Measurements from ENCODE around the gene HDHD5.

The HDHD5 gene

DNA sequence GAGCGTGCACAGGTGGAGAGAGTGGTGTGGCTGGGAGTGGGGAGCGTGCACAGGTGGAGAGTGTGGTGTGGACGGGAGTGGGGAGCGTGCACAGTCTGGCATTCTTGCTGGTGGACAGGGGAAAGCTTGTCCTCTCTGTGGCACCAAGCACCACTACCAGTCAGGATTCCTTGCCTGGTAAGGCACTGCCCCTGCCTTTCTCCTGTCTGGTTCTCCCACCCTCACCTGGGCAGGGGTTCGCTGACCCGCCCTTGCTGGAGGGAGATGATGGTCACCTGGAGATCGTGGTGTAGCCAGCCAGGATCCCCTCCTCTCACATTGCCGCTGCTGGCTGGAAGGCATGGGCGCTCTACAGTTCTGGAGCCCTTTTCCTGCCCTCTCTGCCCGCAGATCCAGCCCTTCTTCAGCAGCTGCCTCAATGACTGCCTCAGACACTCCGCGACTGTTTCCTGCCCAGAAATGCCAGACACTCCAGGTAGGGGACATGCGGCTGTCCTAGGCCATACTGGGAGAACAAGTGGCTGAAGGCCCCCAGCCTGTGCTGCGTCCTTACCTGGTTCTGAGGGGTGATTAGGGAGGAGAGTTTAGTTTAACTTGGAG is 54.6 kb downstream of the HDHD5 start:
- TF ChIP-seq ZBTB7A (IDR thresholded peaks at IDR 0.05; ENCODE audit: low read depth) (no peak), TAF1 (IDR thresholded peaks at IDR 0.05; ENCODE audit: low read depth) (no peak), EP300 (IDR thresholded peaks at IDR 0.05; ENCODE audit: borderline replicate concordance) (no peak), RAD21 (IDR thresholded peaks at IDR 0.05; ENCODE audit: low read depth) (no peak)

DNA sequence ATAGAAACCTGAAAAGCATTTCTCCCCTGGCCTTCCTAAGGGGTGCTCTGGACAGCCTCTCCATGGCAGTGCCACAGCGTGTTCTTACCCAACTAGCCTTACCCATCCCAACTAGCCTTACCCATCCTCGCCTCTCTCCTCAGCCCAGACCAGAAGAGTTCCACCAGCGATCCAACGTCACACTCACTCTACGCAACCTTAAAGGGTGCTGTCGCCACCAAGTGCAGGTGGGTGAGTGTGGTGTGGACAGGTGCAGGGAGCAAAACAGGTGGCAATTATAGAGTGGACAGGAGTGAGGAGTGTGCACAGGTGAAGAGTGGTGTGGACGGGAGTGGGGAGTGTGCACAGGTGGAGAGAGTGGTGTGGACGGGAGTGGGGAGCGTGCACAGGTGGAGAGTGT is 55.7 kb downstream of the HDHD5 start:
- TF ChIP-seq CREB1 (IDR thresholded peaks at IDR 0.05; ENCODE audit: low read depth) (no peak), TCF12 (IDR thresholded peaks at IDR 0.05; ENCODE audit: low read depth) (no peak), TEAD4 (IDR thresholded peaks at IDR 0.05) (no peak), FOXM1 (IDR thresholded peaks at IDR 0.05; ENCODE audit: borderline replicate concordance, low read depth) (no peak), RAD21 (IDR thresholded peaks at IDR 0.05; ENCODE audit: low read depth) (no peak), CEBPB (IDR thresholded peaks at IDR 0.05) (no peak), ZBTB7A (IDR thresholded peaks at IDR 0.05; ENCODE audit: low read depth) (no peak), YY1 (IDR thresholded peaks at IDR 0.05; ENCODE audit: low read depth) (no peak), EGR1 (IDR thresholded peaks at IDR 0.05) (no peak), NFIC (IDR thresholded peaks at IDR 0.05) (no peak), TAF1 (IDR thresholded peaks at IDR 0.05; ENCODE audit: low read depth) (no peak), EP300 (IDR thresholded peaks at IDR 0.05; ENCODE audit: borderline replicate concordance) (no peak)
- TF ChIP-seq, protein P1, sequence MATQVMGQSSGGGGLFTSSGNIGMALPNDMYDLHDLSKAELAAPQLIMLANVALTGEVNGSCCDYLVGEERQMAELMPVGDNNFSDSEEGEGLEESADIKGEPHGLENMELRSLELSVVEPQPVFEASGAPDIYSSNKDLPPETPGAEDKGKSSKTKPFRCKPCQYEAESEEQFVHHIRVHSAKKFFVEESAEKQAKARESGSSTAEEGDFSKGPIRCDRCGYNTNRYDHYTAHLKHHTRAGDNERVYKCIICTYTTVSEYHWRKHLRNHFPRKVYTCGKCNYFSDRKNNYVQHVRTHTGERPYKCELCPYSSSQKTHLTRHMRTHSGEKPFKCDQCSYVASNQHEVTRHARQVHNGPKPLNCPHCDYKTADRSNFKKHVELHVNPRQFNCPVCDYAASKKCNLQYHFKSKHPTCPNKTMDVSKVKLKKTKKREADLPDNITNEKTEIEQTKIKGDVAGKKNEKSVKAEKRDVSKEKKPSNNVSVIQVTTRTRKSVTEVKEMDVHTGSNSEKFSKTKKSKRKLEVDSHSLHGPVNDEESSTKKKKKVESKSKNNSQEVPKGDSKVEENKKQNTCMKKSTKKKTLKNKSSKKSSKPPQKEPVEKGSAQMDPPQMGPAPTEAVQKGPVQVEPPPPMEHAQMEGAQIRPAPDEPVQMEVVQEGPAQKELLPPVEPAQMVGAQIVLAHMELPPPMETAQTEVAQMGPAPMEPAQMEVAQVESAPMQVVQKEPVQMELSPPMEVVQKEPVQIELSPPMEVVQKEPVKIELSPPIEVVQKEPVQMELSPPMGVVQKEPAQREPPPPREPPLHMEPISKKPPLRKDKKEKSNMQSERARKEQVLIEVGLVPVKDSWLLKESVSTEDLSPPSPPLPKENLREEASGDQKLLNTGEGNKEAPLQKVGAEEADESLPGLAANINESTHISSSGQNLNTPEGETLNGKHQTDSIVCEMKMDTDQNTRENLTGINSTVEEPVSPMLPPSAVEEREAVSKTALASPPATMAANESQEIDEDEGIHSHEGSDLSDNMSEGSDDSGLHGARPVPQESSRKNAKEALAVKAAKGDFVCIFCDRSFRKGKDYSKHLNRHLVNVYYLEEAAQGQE (IDR thresholded peaks at IDR 0.05; ENCODE audit: low read depth), result no peak
- TF ChIP-seq, protein P2, sequence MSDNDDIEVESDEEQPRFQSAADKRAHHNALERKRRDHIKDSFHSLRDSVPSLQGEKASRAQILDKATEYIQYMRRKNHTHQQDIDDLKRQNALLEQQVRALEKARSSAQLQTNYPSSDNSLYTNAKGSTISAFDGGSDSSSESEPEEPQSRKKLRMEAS (IDR thresholded peaks at IDR 0.05), result no peak
- TF ChIP-seq, protein P3, sequence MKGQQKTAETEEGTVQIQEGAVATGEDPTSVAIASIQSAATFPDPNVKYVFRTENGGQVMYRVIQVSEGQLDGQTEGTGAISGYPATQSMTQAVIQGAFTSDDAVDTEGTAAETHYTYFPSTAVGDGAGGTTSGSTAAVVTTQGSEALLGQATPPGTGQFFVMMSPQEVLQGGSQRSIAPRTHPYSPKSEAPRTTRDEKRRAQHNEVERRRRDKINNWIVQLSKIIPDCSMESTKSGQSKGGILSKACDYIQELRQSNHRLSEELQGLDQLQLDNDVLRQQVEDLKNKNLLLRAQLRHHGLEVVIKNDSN (IDR thresholded peaks at IDR 0.05), result no peak

DNA sequence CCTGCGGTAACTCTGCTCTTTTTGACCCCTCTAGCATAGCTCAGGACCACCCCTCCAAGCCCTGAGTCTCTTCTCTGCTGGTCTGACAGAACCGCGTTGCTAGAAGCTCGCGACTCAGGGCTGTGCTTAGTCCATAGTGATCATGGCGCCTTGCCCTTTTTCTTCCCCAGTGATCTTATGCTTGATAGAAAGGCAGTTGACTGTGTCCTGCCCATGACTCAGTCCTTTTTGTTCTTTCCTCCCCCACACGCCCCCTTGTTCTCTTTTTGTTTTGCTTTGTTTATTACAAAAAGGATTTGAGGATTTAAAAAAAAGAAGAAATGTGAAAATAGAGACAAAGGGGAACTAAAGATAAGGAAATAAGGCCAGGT is 56.8 kb downstream of the HDHD5 start:
- TF ChIP-seq EP300 (IDR thresholded peaks at IDR 0.05; ENCODE audit: borderline replicate concordance) (no peak), TAF1 (IDR thresholded peaks at IDR 0.05; ENCODE audit: low read depth) (no peak), CREB1 (IDR thresholded peaks at IDR 0.05; ENCODE audit: low read depth) (no peak), RAD21 (IDR thresholded peaks at IDR 0.05; ENCODE audit: low read depth) (no peak), EGR1 (IDR thresholded peaks at IDR 0.05) (no peak), TCF12 (IDR thresholded peaks at IDR 0.05; ENCODE audit: low read depth) (no peak), FOXM1 (IDR thresholded peaks at IDR 0.05; ENCODE audit: borderline replicate concordance, low read depth) (no peak), TEAD4 (IDR thresholded peaks at IDR 0.05) (no peak), CEBPB (IDR thresholded peaks at IDR 0.05) (no peak), NFIC (IDR thresholded peaks at IDR 0.05) (no peak), ZBTB7A (IDR thresholded peaks at IDR 0.05; ENCODE audit: low read depth) (no peak), YY1 (IDR thresholded peaks at IDR 0.05; ENCODE audit: low read depth) (no peak)
- TF ChIP-seq, protein P2 (IDR thresholded peaks at IDR 0.05), result no peak
- TF ChIP-seq, protein P3 (IDR thresholded peaks at IDR 0.05), result no peak
- TF ChIP-seq, protein P1 (IDR thresholded peaks at IDR 0.05; ENCODE audit: low read depth), result no peak

DNA sequence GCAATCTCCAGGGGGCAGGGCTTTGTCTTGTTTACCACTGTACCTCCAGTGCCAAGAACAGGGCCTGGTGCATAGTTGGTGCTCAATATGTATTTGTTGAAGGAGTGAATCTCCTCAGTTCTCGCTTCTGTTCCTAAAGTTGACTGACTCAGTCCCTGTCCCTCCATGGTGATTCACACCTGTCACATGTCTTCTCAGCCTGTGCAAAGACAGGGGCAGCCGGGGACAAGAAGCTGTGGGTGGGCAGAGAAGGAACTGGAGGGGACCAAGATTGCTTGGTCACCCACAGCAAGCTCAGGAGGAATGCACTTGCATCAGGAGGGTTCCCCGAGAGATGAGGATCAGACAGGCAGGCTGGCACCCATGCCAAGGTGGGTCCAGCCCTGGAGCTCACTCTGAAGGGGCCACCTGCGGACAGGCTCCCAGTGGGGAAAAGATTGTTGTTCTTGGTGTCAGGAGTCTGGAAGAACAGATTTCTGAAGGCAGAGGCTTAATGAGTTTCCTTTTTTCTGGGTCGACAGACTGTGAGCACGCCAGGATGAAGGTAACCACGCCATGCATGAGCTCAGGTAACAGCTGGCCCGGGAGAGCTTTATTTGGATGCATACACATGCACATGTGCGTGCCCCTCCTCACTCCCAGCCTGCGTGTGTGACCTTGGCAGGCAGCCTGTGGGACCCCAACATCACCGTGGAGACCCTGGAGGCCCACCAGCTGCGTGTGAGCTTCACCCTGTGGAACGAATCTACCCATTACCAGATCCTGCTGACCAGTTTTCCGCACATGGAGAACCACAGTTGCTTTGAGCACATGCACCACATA is 57.4 kb downstream of the HDHD5 start:
- TF ChIP-seq ZBTB7A (IDR thresholded peaks at IDR 0.05; ENCODE audit: low read depth) (no peak), CREB1 (IDR thresholded peaks at IDR 0.05; ENCODE audit: low read depth) (no peak), NFIC (IDR thresholded peaks at IDR 0.05) (no peak), EP300 (IDR thresholded peaks at IDR 0.05; ENCODE audit: borderline replicate concordance) (no peak), EGR1 (IDR thresholded peaks at IDR 0.05) (no peak), TCF12 (IDR thresholded peaks at IDR 0.05; ENCODE audit: low read depth) (no peak), YY1 (IDR thresholded peaks at IDR 0.05; ENCODE audit: low read depth) (no peak), RAD21 (IDR thresholded peaks at IDR 0.05; ENCODE audit: low read depth) (no peak), FOXM1 (IDR thresholded peaks at IDR 0.05; ENCODE audit: borderline replicate concordance, low read depth) (no peak)
- TF ChIP-seq, protein P3 (IDR thresholded peaks at IDR 0.05), result no peak

DNA sequence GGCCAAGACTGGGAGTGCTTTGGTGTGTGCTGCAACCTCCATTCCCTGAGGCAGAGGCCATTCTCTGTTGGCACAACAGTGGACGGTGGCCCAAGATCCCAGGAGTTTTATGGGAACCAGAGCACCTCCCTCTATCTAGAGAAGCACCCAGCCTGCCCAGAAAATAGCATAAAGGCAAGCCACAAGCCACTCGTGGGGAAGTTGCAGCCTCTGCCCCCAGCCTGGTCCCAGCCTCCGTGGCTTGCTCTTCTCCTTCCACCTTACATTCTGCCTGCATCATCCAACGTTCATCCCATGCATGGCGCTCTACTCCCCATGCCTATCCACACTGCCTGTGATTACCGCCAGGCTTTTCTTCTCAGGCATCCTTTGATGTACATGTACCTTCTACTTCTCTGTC is 58.5 kb downstream of the HDHD5 start:
- TF ChIP-seq NFIC (IDR thresholded peaks at IDR 0.05) (no peak), CEBPB (IDR thresholded peaks at IDR 0.05) (no peak), YY1 (IDR thresholded peaks at IDR 0.05; ENCODE audit: low read depth) (no peak), CREB1 (IDR thresholded peaks at IDR 0.05; ENCODE audit: low read depth) (no peak), TCF12 (IDR thresholded peaks at IDR 0.05; ENCODE audit: low read depth) (no peak), EGR1 (IDR thresholded peaks at IDR 0.05) (no peak), TEAD4 (IDR thresholded peaks at IDR 0.05) (no peak), ZBTB7A (IDR thresholded peaks at IDR 0.05; ENCODE audit: low read depth) (no peak)
- TF ChIP-seq, protein P1 (IDR thresholded peaks at IDR 0.05; ENCODE audit: low read depth), result no peak
- TF ChIP-seq, protein P2 (IDR thresholded peaks at IDR 0.05), result no peak

Measured in Ishikawa (cell line).